ENCODE results near the gene TBC1D21.

The TBC1D21 gene

GRCh38 chr15:73862276-73862675 lies 11.1 kb upstream of the TBC1D21 start:
- DNase-seq (ENCODE audit: low read depth in 3 of 3), result no peak

GRCh38 chr15:73865379-73865778 lies 8.0 kb upstream of the TBC1D21 start:
- no peak for DNase-seq (ENCODE audit: low read depth in 3 of 3)

- DNase-seq (ENCODE audit: low read depth in 3 of 3), result no peak
These were observed 7.5 kb upstream of the TBC1D21 start for GRCh38 chr15:73865904-73866303.

- DNase-seq (ENCODE audit: low read depth in 3 of 3), result no peak
These were observed 6.9 kb upstream of the TBC1D21 start for GRCh38 chr15:73866481-73866880.

- no peak for DNase-seq (ENCODE audit: low read depth in 3 of 3)
These were observed 6.4 kb upstream of the TBC1D21 start for GRCh38 chr15:73866881-73867410.

- DNase-seq (ENCODE audit: low read depth in 3 of 3), result no peak
These were observed 5.9 kb upstream of the TBC1D21 start for GRCh38 chr15:73867426-73867825.

- no peak for DNase-seq (ENCODE audit: low read depth in 3 of 3)
These were observed 5.4 kb upstream of the TBC1D21 start for GRCh38 chr15:73867956-73868355.

GRCh38 chr15:73869216-73869995 lies 4.0 kb upstream of the TBC1D21 start:
- no peak for DNase-seq (ENCODE audit: low read depth in 3 of 3)

- no peak for DNase-seq (ENCODE audit: low read depth in 3 of 3)
These were observed 2.5 kb upstream of the TBC1D21 start for GRCh38 chr15:73870700-73871408.

- no peak for DNase-seq (ENCODE audit: low read depth in 3 of 3)
These were observed 1.0 kb upstream of the TBC1D21 start for GRCh38 chr15:73872346-73872745.

GRCh38 chr15:73873889-73874511 lies 636 bp downstream of the TBC1D21 start:
- peak in 1 of 3 donors; percentile 13 for DNase-seq (ENCODE audit: low read depth in 3 of 3)

GRCh38 chr15:73879426-73879825 lies 6.1 kb downstream of the TBC1D21 start:
- DNase-seq (ENCODE audit: low read depth in 3 of 3), result no peak

GRCh38 chr15:73881579-73882320 lies 8.4 kb downstream of the TBC1D21 start:
- DNase-seq (ENCODE audit: low read depth in 3 of 3), result no peak

GRCh38 chr15:73882761-73883419 lies 9.5 kb downstream of the TBC1D21 start:
- no peak for DNase-seq (ENCODE audit: low read depth in 3 of 3)

- no peak for DNase-seq (ENCODE audit: low read depth in 3 of 3)
These were observed 10.8 kb downstream of the TBC1D21 start for GRCh38 chr15:73884159-73884558.

GRCh38 chr15:73885954-73886700 lies 12.8 kb downstream of the TBC1D21 start:
- no peak for DNase-seq (ENCODE audit: low read depth in 3 of 3)

- DNase-seq (ENCODE audit: low read depth in 3 of 3), result no peak
These were observed 13.5 kb downstream of the TBC1D21 start for GRCh38 chr15:73886717-73887345.

- no peak for DNase-seq (ENCODE audit: low read depth in 3 of 3)
These were observed 14.1 kb downstream of the TBC1D21 start for GRCh38 chr15:73887481-73887880.

- no peak for DNase-seq (ENCODE audit: low read depth in 3 of 3)
These were observed 15.1 kb downstream of the TBC1D21 start for GRCh38 chr15:73888224-73889041.

Measured in stimulated activated CD4-positive, alpha-beta T cell treated with anti-CD3 and anti-CD28 coated beads, TNF-alpha, amount 100 ng/mL, for 48 hours (primary cell).